Mammary epithelial cell (primary cell): ENCODE data around the gene FAM110A.

Experiments used
- EZH2 ChIP-seq: IDR thresholded peaks from 2 replicates; pipeline ENCODE4 v1.6.1; 2012; ENCODE audit warnings: low read length, inconsistent platforms, borderline replicate concordance
- TF ChIP-seq, protein P1 (sequence below), 2 donors: IDR thresholded peaks in 1 of 2; conservative IDR thresholded peaks in 1 of 2; 2 replicates each; pipeline ENCODE4 v1.5.1; 2011 to 2012; ENCODE audit warnings: inconsistent platforms in 2 of 2, low read length in 2 of 2, mild to moderate bottlenecking in 2 of 2, control low read depth in 1 of 2, low read depth in 1 of 2; ENCODE audit not compliant: insufficient read depth in 1 of 2; ENCODE audit errors: extremely low read depth in 1 of 2

DNA sequence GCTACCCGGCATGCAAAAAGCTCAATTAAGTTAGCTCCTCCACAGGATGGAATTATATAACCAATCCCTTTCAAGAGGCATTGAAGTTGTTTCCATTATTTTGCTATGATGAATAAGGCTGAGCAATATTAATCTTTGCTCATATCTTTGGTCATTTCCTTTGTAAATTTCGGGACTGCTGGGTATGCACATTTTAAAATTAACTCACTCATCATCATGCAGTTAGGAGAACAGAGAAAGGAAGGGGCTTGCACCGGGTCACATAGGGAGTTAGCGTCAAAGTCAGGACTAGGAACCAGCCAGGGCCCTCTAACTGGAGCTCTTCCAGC lies 430 bp upstream of the FAM110A start:
- TF ChIP-seq, protein P1, sequence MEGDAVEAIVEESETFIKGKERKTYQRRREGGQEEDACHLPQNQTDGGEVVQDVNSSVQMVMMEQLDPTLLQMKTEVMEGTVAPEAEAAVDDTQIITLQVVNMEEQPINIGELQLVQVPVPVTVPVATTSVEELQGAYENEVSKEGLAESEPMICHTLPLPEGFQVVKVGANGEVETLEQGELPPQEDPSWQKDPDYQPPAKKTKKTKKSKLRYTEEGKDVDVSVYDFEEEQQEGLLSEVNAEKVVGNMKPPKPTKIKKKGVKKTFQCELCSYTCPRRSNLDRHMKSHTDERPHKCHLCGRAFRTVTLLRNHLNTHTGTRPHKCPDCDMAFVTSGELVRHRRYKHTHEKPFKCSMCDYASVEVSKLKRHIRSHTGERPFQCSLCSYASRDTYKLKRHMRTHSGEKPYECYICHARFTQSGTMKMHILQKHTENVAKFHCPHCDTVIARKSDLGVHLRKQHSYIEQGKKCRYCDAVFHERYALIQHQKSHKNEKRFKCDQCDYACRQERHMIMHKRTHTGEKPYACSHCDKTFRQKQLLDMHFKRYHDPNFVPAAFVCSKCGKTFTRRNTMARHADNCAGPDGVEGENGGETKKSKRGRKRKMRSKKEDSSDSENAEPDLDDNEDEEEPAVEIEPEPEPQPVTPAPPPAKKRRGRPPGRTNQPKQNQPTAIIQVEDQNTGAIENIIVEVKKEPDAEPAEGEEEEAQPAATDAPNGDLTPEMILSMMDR (conservative IDR thresholded peaks at IDR 0.05 in 1 of 2, IDR thresholded peaks at IDR 0.05 in 1 of 2; ENCODE audit: extremely low read depth in 1 of 2, insufficient read depth in 1 of 2, low read depth in 1 of 2, low read length in 2 of 2) = no peak
- no peak for TF ChIP-seq EZH2
